ENCODE results near the gene C4A.
"Not testable (repeated sequence)": the region's sequence is repeated elsewhere in the genome, so short reads cannot be mapped to it uniquely, and the experiment has no call there.

The C4A gene

DNA sequence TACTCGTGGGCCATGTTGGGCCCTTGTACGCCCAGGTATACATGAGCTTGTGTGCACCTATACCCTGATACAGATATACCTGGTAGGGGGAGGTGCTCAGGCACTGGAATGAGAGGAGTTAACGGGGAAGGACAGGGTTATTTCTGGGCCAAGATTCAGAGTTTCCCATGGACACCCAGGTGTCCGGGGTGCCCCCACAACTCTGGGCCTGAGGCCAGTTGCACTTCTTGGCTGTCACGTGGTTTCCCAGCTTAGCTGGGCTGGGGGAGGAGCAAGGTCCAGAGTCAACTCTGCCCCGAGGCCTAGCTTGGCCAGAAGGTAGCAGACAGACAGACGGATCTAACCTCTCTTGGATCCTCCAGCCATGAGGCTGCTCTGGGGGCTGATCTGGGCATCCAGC is at the start of gene C4A:
C4A (plus strand) TSS at position 314 of the 400 bp plus-strand sequence; CDS start at position 365, 51 bp downstream.
- DNase-seq, result not testable (repeated sequence)

DNA sequence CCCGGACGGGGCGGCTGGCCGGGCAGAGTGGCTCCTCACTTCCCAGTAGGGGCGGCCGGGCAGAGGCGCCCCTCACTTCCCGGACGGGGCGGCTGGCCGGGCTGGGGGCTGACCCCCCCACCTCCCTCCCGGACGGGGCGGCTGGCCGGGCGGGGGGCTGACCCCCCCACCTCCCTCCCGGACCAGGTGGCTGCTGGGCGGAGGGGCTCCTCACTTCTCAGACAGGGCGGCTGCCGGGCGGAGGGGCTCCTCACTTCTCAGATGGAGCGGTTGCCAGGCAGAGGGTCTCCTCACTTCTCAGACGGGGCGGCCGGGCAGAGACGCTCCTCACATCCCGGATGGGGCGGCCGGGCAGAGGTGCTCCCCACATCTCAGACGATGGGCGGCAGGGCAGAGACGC is 49.7 kb upstream of the C4A start:
- not testable (repeated sequence) for DNase-seq

GRCh38 chr6:31933537-31933936 is 48.3 kb upstream of the C4A start:
- no peak for DNase-seq

DNA sequence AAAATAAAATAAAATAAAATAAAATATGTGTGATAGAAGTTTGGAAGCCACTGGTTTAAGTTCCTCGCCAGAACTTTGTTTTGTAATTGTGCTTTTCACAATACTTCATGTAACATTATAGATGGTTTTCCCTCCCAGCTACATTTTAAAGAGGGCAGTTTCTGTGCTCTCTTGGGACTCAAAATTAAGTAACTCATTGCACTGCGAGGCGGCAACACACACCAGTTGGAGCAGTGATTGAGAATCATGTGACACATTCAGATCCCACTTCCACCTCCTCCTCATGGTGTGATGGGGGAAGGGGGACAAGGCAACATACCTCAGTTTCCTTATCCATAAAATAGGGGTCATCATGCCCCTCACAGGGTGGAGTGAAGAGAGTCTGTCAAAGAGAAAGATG is 46.8 kb upstream of the C4A start:
- no peak for DNase-seq

DNA sequence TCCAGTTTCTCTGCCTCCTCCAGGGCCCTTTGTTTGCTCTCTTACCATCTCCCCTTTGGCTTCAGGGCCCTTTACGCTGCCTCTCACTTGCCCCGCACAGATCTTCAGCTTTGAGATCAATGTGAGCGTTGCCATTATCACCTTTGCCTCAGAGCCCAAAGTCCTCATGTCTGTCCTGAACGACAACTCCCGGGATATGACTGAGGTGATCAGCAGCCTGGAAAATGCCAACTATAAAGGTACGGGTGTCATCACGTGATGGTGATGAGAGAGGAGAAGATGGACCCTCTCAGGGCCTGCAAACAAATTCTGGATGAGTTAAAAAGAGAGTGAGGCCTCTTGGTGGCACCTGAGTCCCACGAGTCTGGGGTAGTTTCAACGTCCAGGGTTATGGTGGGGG is 46.0 kb upstream of the C4A start:
- DNase-seq, result no peak

DNA sequence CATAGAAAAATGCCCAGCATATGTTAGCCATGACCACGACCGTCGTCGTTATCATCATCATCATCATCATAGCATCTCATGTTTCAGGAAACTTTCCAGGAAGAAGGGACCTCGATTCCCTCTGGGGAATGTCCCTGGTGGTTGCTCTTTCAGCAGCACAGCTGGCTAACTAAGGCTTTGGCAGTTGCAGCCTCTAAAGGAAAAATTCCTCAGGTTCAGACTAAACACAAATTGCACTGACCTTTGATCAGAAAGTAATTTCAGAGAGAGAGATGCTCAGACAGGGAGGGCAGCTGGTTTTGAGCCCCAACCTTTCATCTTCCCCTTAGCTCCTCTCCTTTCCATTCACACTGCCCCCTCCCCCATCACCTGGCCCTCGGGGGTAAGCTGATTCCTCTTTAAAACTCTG is 41.6 kb upstream of the C4A start:
- no peak for DNase-seq

DNA sequence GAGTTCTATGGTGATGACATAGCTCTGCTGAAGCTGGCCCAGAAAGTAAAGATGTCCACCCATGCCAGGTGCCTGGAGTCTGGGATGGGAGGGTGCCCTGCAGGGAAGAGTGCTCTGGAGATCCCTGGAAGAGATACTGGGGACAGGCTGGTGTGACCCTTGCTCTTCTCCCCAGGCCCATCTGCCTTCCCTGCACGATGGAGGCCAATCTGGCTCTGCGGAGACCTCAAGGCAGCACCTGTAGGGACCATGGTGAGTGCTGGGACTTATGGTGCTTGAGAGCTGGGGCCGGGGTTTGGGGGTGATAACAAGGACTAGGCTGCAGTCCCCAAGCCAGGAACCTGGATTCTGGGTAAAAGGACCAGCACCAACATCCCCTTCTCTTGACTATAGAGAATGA is 38.1 kb upstream of the C4A start:
- no peak for DNase-seq

- DNase-seq, result no peak
Observed at GRCh38 chr6:31945154-31945506, 36.7 kb upstream of the C4A start.

DNA sequence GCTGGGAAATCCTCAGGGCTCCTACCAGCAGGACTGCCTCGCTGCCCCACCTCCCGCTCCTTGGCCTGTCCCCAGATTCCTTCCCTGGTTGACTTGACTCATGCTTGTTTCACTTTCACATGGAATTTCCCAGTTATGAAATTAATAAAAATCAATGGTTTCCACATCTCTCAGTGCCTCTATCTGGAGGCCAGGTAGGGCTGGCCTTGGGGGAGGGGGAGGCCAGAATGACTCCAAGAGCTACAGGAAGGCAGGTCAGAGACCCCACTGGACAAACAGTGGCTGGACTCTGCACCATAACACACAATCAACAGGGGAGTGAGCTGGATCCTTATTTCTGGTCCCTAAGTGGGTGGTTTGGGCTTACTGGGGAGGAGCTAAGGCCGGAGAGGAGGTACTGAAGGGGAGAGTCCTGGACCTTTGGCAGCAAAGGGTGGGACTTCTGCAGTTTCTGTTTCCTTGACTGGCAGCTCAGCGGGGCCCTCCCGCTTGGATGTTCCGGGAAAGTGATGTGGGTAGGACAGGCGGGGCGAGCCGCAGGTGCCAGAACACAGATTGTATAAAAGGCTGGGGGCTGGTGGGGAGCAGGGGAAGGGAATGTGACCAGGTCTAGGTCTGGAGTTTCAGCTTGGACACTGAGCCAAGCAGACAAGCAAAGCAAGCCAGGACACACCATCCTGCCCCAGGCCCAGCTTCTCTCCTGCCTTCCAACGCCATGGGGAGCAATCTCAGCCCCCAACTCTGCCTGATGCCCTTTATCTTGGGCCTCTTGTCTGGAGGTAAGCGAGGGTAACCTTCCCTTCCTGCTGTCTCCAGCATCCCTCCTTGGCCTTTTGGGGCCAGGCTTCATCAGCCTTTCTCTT is 36.1 kb upstream of the C4A start, which contains the start of gene CFB:
CFB (plus strand) TSS at position 589 of the 863 bp plus-strand sequence; CDS start at position 716, 127 bp downstream.
- no peak for DNase-seq

- DNase-seq, result no peak
Observed at GRCh38 chr6:31946370-31946885, 35.4 kb upstream of the C4A start.

GRCh38 chr6:31947070-31947675 is 34.7 kb upstream of the C4A start:
- no peak for DNase-seq

DNA sequence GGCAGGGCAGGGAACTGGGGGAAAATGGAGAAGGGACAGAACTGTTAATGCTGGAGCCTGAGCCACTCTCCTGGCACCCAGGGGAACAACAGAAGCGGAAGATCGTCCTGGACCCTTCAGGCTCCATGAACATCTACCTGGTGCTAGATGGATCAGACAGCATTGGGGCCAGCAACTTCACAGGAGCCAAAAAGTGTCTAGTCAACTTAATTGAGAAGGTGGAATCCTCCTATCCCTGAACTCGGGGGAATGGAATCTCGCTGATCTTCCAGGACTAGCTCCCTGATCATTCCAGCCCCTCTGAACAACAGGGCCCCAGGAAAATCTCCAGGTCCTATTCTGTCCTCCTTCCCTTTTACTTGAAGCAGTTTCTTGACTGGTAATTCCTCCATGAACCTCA is 34.0 kb upstream of the C4A start:
- no peak for DNase-seq

- no peak for DNase-seq
Observed at GRCh38 chr6:31948306-31948705, 33.6 kb upstream of the C4A start.

DNA sequence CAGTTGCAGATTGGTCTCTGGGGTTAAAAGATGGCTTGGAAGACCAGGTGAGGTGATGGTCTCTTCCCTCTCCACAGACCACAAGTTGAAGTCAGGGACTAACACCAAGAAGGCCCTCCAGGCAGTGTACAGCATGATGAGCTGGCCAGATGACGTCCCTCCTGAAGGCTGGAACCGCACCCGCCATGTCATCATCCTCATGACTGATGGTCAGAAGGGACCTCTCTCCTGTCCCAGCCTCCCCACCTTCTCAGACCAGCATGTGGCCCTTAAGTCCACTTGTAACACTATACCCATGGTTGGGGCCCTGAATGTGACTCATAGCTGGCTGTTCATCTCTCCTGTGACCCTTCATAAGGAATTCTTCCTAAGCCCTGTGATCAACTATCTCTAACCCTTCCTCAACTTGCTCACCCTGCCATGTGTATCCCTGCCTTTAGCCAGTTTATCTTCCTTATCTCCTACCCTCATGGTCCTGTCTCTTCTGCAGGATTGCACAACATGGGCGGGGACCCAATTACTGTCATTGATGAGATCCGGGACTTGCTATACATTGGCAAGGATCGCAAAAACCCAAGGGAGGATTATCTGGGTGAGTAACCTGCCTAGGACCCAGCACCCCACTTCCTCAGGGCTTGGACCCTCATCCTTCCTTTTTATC is 33.0 kb upstream of the C4A start:
- no peak for DNase-seq

DNA sequence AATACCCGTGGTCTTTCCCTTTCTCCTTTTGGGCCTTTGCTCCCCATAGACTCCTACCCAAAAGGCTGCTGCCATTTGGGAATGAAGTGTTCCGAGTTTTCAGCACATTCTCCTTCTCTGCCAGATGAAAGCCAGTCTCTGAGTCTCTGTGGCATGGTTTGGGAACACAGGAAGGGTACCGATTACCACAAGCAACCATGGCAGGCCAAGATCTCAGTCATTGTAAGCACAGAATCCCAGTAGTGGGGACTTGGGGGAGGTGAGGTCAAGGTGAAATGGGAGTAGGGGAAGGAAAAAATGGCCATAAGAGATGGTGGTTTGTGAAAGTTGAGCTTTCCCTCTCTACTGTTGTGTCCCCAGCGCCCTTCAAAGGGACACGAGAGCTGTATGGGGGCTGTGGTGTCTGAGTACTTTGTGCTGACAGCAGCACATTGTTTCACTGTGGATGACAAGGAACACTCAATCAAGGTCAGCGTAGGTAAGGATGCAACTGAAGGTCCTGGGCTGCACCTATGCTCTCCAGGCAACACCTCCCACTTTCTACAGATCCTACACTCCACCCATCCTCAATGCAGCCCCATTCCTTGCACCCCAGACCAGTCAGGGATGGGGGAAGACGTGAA is 31.8 kb upstream of the C4A start:
- DNase-seq, result no peak

DNA sequence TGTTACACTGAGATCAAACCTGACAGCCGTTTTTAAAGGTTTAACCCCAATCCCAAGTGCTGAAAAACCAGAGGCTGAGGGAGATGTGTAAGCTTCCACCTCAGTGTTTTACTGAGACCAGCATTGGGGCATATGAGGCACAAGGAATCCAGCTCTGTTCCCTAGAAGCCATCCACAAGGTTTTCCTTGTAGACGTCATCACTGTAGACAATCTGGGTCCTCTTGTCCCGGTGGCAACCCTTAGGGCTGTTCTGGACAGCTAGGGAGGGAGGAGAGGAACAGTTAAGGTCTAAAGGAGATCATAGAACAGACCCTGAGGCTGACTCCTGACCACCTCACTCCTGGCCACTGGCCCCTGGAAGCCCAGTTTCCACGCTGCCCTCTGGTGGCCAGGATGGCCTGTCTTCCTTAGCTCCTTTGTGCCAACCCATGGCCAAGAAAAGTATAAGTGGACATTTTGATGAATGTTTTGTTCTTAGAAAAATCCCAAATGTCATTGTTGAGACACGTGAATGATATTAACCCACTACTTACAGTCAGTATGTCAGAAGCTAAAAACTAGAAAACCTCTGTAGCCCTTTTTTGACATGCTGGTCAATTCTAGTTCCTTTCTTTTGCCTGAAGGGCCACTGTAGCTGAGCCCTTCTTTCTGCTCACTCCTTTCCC is 29.6 kb upstream of the C4A start:
- peak in 20 of 56 donors; percentile 1 to 66 (median 16) for DNase-seq

DNA sequence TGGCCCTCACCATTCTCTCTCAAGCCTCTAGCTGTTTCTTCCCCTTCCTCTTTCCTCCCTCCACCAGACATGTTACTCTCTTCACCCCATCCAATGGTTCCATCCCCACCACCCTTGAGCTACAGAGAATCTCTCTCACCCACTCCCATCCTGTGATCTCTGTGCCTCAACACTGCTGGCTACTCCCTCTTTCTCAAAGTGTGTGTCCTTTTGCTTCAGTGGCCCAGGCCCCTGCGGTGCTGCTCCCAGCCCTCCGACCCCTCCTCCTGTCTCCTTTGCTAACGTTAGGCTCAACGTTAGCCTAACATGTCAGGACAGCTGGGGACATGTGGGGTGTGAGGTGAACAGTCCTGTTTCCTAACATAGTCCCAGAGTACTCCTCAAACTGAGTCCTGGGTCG is 29.0 kb upstream of the C4A start:
- no peak for DNase-seq

DNA sequence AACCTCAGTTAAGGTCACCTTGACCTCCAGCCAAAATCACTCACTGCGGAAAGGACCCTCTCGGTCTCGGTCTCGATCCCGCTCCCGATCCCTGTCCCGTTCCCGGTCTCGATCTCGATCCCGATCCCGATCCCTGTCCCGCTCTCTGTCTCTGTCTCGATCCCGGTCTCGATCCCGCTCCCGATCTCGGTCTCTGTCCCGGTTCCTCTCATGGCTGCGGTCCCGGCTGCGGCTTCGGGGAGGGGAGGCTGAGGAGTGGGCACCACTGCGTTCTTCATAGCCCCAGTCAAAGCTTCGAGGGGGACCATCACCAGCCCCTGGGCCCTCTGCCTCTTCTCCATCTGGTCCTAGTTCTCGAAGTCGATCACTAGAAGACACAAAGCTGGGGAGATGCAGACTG is 27.3 kb upstream of the C4A start:
- no peak for DNase-seq

- no peak for DNase-seq
Observed at GRCh38 chr6:31956796-31957195, 25.1 kb upstream of the C4A start.

DNA sequence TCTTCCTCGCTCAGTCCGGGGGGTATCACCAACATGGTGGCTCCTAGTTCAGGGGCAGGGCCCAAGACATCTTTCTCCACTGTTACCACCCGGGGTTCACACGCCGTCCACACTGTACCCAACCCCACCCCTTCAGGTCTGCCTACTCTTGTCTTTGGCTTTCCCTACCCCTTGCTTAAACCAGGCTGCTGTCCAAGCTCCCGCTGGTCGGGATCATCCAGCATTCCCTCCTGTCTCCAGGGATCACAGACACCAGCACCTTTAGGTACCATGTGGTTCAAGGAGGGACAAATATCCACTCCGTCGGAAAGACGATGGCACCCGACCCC is 23.5 kb upstream of the C4A start:
- peak in 2 of 56 donors; percentile 45 to 52 for DNase-seq

All from amygdala (tissue), 56 donors.